ENCODE measurements around the gene MAST4. TPM values are rescaled to one million over a fixed set of nuclear protein-coding genes. Genes with fewer than 3 reads are reported as not detected.
"Not testable (repeated sequence)": the region's sequence is repeated elsewhere in the genome, so short reads cannot be mapped to it uniquely, and the experiment has no call there.

The MAST4 gene
- total RNA-seq, 1 donor from 2014 or later = 45.2 TPM

DNA sequence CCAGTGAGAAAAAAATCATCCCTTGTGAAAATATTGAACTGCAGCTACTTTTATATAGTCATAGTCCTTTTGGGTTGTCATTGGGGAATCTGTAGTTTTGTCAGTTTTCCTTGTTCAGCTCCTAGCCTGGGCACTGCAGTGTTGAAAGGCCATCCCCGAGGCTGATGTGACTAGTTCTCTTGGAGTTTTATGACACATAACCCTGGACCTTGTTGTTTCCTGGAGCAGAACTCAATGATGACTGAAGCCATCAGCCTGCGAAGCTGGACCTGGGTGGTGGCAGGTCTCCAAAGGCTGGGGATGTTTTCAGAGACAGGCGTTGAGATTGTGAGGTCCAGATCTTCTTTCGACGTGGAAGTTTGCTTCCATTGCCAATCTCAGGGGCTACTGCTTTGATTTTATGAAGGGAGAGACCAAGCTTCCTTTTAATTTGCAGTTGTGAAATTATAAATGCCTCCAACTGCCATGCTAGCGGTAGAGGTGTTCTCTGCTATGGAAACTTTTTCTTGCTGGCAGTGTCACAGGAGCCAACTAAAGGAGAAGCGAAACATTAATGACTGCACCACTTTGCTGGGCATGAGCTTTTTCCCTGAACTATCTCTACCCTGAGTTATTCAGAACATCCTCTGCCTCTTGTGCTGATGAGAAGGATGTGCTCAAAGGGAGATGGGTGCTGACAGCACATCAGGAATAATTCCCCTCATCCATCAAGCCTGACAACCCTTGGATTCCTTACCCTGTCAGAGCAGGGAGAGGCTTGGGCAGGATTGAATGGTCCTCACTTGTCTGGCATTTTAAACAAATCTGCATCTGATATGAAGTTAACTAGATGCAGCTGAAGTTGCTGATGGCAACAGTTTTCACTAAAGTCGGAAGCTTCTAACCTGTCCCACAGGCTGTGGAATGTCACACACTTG lies 209.6 kb downstream of the MAST4 start:
- DNase-seq (ENCODE audit: low spot score) = no peak

DNA sequence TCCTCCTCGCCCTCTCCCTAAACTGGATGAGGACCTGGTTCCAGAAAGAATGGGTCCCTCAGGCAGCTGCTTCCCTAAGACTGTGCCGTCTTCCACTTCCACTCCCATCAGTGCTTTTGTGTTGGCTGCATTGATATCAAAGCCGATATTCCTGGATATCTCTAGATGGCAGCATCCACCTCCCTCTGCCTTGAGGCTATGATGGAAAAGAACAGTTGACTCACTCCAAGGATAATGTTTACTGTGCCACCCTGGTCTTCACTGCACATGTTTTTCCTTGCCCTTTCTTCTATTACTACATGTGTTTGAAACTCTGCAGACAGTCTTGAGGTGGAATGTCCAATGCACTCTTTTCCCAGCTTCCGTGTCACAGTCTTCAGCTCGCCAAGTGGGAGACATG lies 211.6 kb downstream of the MAST4 start:
- DNase-seq (ENCODE audit: low spot score) = no peak

DNA sequence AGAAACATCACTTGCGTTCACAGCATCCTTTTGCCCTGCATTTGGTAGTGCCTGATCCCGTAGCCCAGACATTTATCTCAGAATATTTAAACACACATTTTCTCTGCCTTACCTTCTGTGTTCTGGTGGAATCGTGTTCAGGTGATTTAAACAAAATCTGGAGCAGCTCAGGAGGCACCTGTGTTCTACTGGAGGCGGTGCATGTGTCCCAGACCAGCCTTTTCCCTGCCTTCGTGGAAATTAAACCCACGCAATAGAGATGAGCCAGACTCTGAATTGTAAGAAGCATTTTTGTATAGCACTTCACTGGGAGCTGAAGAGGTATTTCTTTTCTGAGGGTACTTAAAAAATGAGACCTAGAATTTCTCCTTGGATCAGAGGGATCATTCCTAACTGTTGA lies 212.5 kb downstream of the MAST4 start:
- no peak for DNase-seq (ENCODE audit: low spot score)

DNA sequence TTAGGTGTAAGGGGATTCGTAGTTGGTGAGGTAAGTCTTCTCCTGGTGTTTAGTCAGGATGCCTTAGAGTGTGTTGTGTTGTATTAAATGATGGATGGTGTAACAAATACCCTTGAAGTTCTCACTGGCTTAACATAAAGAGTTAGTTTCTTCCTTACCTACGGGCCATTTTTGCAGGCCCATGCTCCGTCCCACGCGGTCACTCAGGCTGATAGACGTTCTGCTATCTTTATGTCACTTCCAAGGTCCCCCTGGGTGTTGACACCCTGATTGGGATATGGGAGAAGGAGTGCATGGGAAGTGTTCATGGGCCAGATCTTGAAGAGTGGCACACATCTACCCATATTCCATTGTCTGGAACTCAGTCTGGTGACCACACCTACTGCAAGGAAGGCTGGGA lies 214.0 kb downstream of the MAST4 start:
- DNase-seq (ENCODE audit: low spot score) = no peak

DNA sequence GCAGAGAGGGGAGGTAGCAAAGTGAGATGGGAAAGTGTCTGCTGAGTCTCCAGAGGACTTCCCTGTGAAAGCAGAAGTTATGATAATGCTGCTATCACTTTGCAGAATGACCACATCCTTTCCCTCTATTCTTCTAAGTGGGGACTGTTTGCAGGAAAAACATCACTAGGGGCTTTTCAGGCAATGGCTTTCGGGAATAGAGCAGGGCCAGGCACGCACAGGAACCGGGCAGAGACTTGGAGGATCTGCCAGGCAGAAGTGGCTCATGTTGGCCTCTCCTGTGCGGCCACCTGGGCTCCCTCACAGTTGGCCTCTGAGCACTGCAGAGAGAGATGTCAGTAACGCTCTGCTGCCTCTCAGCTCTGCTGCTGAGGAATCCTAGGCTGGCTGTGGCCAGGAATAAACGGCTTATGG lies 214.7 kb downstream of the MAST4 start:
- DNase-seq (ENCODE audit: low spot score) = no peak

DNA sequence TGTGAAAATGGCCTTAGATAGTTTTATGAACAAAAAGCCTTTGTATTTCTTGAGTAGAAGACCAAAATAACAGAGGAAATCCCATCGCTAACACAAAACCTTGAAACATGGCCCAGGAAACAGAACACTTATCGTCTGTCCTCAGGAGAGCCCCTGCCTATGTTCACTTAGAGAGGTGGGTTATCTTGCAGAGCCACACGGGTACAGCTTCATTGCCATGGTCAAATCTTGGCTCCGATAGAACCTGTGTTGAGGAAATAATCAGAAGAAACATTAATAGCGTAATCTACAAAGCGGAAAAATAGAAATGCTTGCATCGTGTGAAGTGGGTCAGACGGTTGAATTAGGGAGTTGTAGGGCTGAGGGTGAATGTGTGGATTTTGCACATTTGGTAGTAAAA lies 216.1 kb downstream of the MAST4 start:
- DNase-seq (ENCODE audit: low spot score) = no peak

DNA sequence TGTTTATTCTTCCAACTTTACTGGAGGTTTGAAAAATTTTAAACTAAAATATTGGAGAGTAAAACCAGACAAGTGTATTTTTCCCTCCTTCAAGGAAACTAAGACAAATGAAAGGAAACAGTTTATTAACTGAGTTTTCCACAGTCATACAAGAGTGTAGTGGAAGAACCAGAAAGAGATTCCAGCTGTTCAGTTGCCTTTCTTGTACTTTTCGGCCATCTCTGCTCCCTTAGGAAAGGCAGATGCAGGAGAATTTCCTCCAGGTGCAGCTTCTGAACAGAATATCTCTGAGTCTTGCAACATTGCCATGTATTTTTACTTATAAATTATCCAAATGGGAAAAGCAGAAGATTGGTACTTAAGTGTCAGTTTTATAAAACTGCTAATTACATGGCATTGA lies 217.1 kb downstream of the MAST4 start:
- no peak for DNase-seq (ENCODE audit: low spot score)

DNA sequence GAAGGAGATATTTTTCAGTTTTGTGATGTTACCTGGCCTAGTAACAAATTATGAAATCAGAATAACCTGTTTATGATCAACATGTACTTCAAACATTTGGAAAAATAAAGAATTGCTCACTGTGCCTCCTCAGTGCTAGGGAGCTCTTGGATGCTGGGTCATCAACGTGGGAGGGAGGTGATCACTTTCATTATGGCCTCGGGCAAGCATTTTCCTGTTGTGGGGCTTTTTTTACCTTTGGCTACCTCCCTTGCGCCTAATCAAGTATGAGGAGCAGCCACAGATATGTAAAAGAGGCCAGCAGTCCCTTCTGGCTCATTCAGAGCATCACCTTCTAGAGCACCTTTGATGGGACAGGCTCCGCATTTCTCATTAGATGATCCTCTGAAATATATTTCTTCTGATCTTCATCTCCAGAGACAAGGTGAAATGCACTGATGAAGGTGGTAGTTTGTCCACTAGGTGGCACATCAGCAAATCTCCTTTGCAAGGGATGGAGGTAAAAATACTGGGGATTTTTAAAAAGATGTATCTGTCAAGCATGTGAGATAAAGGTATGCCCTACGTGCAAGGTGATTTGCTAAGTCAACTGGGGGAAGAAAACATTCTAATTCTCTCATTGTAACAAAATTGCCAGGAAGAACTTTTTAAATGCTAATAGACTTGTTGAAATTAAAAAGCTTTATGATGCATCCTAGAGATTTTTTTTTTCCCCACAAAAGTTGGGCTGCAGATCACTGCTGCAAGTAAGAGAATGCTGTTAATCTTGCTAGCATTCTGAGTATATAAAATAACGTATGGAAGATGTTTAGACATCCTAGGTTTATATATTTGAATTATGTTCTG lies 218.2 kb downstream of the MAST4 start:
- no peak for DNase-seq (ENCODE audit: low spot score)

DNA sequence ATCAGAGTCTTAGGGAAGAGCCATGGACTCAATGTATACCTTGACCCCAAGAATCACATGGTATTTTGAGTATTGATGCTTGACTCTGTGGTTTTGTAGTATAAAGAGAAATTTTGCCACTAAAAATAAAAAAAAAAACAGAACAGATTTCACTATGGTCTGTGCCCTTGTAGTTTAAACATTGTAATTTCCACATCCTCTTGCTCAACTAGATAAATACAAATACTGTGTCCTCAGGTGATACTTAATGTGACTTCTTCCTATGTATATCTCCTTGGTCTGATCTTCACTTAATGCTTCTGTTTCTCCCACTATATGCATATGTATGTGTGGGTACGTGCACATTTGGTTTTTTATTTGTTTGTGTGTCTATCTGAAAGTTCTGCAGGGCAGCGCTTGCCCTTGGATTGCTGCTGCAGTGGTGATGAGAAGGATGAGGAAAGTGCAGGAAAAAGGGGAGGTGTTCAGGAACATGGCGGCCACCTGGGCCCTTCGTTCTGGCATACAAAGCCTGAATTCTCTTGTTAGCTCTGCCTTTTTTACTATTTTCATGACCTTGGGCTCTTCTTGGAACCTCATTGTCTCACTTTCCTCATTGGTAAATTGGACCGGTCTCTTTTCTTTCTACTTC lies 222.2 kb downstream of the MAST4 start:
- DNase-seq (ENCODE audit: low spot score) = no peak

DNA sequence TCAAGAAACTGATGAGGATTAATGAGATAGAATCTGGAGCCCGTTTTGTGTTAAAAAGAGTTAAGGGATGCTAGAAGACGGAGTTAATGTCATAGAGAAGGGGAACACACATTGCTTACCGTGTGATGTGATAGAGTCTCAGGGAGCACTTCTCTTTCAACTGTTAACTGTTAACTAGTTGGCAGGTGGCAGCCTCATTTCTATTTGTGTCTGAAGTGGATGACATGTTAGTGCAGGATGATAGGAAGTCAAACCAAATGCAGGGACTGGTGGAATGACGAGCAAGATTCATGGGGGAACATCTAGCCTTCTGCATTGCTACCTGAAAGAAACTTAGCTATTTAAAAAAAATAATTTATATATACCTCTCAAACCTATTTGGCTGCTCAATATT lies 222.7 kb downstream of the MAST4 start:
- DNase-seq (ENCODE audit: low spot score) = no peak

DNA sequence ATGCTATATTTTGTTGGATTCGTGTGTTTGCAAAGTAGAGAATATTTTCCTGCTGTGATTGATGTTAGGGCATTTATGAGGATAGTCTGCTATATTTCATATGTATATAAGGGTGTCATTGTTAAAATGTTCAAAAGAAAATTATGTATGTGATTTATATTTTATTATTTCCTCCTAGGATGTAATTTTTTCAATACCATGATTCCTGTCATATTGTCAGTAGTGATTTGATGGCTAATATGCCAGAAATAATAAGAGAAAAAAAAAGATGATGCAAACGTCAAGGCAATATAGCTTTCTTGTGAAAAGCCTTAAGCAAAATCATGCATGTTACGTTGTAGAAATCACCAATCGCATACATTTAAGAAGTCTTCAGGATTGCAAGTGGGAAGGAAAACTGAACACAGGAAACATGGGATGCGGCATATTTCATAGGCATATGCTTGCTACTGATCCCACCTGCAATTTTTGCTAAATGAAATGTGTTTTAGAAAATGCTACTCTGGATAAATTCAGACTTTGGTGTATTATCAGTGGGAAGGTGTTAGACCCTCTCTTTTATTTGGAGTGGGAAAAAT lies 224.5 kb downstream of the MAST4 start:
- no peak for DNase-seq (ENCODE audit: low spot score)

DNA sequence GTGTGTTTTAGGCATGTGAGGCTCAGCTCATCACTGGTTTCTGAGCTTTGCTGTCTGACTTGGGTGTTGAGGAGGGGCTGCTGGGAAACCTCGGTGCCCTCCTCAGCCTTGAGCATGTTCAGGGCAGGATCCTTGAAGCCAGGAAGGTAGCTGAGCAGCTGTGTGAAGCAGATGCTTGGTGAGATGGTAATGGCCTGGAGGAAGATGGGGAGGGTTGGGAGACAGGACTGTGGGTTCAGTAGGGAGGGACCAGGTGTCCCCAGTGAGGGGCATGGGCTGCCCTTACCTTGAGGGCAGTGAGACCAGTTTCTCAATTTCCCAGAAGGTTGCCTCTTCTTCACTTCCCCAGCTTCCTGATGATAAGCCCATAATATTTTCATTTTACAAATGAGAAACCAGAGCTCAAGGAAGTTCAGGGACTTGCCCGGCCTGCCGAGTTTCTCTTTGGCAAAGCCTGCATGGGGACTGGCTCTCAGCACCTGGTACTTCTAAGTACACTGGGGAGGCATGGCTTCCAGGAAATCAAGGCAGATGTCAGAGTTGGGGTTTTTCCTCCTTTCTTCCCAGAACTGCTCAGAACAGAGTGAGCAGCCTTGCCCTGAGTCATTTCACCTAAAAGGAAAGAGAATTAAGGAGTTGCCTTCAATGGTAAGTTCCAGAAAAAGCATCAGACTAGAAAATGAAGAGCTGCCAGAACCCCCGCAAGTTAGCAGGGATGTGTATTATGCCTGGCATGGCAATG lies 225.7 kb downstream of the MAST4 start:
- no peak for DNase-seq (ENCODE audit: low spot score)

DNA sequence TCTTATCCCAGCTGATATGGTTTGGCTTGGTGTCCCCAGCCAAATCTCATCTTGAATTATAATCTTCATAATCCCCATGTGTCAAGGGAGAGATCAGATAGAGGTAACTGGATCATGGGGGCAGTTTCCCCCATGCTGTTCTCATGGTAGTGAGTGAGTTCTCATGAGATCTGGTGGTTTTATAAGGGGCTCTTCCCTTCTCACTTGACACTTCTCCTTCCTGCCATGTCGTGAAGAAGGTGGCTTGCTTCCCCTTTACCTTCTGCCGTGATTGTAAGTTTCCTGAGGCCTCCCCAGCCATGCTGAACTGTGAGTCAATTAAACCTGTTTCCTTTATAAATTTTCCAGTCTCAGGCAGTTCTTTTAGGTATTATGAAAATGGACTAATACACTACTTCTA lies 226.7 kb downstream of the MAST4 start:
- not testable (repeated sequence) for DNase-seq (ENCODE audit: low spot score)

DNA sequence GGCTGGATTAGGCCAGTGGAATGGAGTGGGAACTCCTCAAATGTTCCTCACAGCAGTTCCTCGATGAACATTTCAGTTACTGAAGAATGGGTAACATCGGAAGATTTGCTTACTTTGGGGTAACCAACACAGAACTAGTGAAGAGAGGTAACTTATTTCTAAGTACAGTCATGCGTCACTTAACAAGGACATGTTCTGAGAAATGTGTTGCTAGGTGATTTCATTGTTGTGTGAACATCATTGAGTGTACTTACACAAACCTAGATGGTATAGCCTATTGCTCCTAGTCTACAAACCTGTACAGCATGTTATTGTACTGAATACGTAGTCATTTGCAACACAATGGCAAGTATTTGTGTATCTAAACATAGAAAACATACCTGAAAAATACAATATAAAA lies 228.3 kb downstream of the MAST4 start:
- no peak for DNase-seq (ENCODE audit: low spot score)

DNA sequence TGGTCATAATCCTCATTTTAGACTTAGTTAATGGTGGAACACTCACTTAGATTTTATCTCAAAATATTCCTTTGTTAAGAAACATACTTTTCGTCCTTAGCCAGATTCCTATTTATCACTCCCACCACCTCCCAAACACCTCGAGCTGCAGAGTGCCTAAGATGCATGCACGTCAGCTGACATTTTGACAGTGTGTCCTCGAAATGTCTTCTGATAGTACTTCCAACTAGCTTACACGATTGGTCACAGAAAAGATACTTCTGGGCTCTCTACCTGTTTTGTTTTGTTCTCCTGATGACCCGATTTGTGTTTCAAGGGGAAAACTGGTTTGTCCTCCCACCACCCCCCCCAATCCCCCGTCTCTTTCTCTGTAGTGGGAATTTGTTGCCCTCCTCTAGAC lies 230.1 kb downstream of the MAST4 start:
- no peak for DNase-seq (ENCODE audit: low spot score)

DNA sequence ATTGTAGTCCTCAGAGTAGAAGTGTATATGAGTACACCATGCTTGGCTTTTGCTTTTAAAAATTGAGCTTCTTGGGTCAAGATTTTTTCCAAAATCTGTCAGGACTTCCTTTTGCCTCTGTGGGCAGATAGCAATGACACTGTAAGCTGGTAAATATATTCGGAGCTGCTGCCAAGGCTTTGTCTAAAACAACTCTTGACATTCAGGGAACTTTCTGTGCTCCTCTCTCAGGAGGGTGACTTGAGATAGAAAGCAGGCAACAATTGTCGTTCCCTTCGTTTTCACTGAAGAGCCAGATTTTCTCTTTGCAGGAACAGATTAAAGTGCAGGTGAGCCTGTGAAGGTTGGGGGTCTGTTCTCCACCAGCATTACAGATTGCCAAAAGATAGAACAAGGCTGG lies 230.5 kb downstream of the MAST4 start:
- no peak for DNase-seq (ENCODE audit: low spot score)

DNA sequence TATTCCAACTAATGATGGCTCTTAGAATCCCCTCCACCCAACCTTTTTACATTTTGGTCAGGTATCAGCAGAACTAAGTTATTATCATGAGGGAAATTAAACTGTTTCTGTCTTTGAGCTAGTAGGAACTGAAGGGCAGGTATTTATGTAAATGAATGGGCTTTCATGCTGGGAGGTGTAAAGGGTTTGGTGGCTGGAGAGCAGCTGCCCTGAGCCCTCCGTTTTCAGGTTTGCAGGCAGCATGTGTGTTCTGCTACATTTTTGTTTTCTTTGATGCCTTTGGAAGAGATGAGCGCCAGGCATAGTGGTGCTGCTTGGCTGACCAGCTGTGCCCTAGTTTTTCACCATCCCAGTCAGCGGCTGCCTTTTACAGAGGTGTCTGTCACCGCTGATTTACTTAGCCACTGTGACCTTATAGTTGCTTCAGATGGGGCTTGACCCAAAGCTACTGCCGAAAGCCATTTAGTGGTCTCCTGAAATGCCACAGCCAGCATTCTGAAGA lies 231.9 kb downstream of the MAST4 start:
- DNase-seq (ENCODE audit: low spot score) = no peak

DNA sequence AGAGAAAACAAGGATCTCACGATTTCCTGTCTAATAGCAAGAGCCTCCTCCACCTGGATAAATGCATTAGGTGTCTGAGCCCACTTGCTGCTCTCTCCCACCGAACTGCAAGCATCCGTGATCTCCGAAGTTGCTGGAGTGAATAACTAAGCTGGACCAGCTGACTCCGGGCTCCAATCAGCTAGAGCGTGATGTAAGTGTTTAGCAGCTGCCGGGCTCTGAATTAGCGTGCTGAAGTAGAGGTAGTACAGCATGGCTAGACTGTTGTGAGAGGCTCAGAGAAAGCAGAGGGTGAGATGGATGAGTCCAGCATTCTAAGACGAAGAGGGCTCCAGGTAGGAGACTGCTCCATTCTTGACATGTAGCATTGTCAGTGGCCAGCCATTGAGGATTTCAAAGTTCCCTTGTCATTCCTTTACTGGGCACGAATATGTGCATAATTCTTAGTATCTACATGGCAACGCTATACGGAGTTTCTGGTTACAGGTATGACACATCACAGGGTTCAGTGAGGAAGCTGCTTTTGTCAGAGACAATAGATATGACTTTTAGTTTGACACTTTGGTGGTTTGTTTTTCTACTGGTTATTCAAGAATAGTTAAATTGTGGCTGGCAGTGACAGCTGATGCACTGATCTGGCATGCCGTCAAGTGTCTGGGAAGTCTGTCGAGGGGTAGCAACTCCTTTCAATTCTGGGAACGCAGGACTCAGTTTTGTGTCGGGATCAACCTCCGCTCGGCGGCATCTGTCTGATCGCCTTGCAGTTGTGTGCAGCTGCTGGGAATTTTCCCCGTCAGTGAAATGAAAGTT lies 232.6 kb downstream of the MAST4 start:
- DNase-seq (ENCODE audit: low spot score) = no peak

DNA sequence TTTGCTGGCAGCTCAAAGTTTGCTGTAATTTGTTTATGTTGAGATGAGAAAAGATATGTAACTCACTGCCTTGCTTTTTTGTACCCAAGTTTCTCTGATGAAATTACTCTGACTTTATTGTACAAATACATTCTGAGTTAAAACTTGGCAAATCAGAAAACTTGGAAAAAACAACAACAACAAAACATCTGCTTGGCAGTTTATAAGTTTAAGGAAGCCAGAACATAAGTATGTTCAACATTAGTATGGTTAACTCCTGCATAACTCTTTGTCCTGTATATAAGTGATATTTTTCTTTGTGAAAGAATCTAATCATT lies 233.1 kb downstream of the MAST4 start:
- no peak for DNase-seq (ENCODE audit: low spot score)

DNA sequence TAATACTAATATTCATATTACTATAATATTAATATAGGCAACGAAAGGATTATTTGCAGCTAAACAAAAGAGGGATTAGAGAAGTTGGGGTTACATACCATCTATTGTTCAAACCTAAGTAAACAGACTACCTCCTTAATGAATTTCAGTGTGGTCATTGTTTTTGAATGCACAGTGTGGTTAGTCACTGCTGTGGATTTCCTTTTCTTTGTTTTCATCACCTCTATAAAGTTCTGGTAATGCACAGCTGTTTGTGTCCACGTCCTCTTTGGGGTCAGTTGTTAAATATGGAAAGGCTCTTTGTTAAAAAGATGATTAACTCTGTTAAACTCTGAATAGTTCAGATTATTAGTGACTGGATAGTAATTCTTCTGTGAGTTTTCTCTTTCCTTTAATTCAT lies 233.6 kb downstream of the MAST4 start:
- DNase-seq (ENCODE audit: low spot score) = no peak

Data from mesenteric fat pad (tissue), 1 donor.